Skin epidermis (tissue), 12 donors: ENCODE measurements around the gene CYP27B1.

Experiments
- H3K27ac ChIP-seq, 21 experiments: fragments of 200-600 bp; sonication (generic) in 11 of 21; one replicate each; pipeline ENCODE4 v1.5.0; 2020; ENCODE audit warnings: mild to moderate bottlenecking in 3 of 21, inconsistent platforms in 2 of 21, moderate library complexity in 2 of 21
- H3K4me3 ChIP-seq, 7 experiments: fragments of 200-600 bp; sonication (generic) in 2 of 7; one replicate each; pipeline ENCODE4 v1.5.0; 2020; ENCODE audit warnings: inconsistent platforms in 2 of 7, mild to moderate bottlenecking in 2 of 7, moderate library complexity in 1 of 7

Gene CYP27B1

GRCh38 chr12:57766464-57767304 is at the start of gene CYP27B1:
Gene CYP27B1, minus strand, starts transcription at chr12:57767078. Its CDS starts 37 bp downstream, at chr12:57767041.
- peak within 1 kb of the TSS; percentile 27 to 53 (median 31) for H3K4me3 ChIP-seq

GRCh38 chr12:57816001-57816854 is 49.4 kb upstream of the CYP27B1 start:
- peak overlapping the region in 8 of 21 experiments; percentile 8 to 68 (median 38) for H3K27ac ChIP-seq
- no peak overlapping the region for H3K4me3 ChIP-seq

More at GRCh38 chr12:57766464-57767304, at the start of gene CYP27B1:
- H3K27ac ChIP-seq = peak within 1 kb of the TSS in 1 of 21 experiments; percentile 69

GRCh38 chr12:57815177-57816000 is 48.5 kb upstream of the CYP27B1 start:
- no peak overlapping the region for H3K4me3 ChIP-seq
- peak overlapping the region in 2 of 21 experiments; percentile 17 to 44 for H3K27ac ChIP-seq

- Histone ChIP-seq H3K27ac (no peak overlapping the region), H3K4me3 (no peak overlapping the region)
These were observed 47.3 kb upstream of the CYP27B1 start for GRCh38 chr12:57813971-57814772.

- no peak overlapping the region for H3K4me3 ChIP-seq
- no peak overlapping the region for H3K27ac ChIP-seq
These were observed 46.5 kb upstream of the CYP27B1 start for GRCh38 chr12:57813111-57813970.

GRCh38 chr12:57811028-57811755 is 44.3 kb upstream of the CYP27B1 start:
- no peak overlapping the region for H3K4me3 ChIP-seq
- no peak overlapping the region for H3K27ac ChIP-seq

GRCh38 chr12:57810450-57810849 is 43.6 kb upstream of the CYP27B1 start:
- Histone ChIP-seq H3K4me3 (no peak overlapping the region), H3K27ac (no peak overlapping the region)

GRCh38 chr12:57809425-57809824 is 42.5 kb upstream of the CYP27B1 start:
- Histone ChIP-seq H3K27ac (no peak overlapping the region), H3K4me3 (no peak overlapping the region)

- Histone ChIP-seq H3K4me3 (no peak overlapping the region), H3K27ac (no peak overlapping the region)
These were observed 41.5 kb upstream of the CYP27B1 start for GRCh38 chr12:57808351-57808750.

- Histone ChIP-seq H3K4me3 (no peak overlapping the region), H3K27ac (no peak overlapping the region)
These were observed 40.4 kb upstream of the CYP27B1 start for GRCh38 chr12:57807285-57807684.

GRCh38 chr12:57806677-57807076 is 39.8 kb upstream of the CYP27B1 start:
- H3K4me3 ChIP-seq = no peak overlapping the region

GRCh38 chr12:57803319-57803893 is 36.5 kb upstream of the CYP27B1 start:
- Histone ChIP-seq H3K4me3 (no peak overlapping the region), H3K27ac (peak overlapping the region in 4 of 21 experiments; percentile 2 to 15 (median 10))

More at GRCh38 chr12:57806677-57807076, 39.8 kb upstream of the CYP27B1 start:
- H3K27ac ChIP-seq = no peak overlapping the region

GRCh38 chr12:57802607-57803006 is 35.7 kb upstream of the CYP27B1 start:
- Histone ChIP-seq H3K27ac (no peak overlapping the region), H3K4me3 (no peak overlapping the region)

- H3K4me3 ChIP-seq = no peak overlapping the region
- H3K27ac ChIP-seq = no peak overlapping the region
These were observed 34.1 kb upstream of the CYP27B1 start for GRCh38 chr12:57800965-57801364.

- Histone ChIP-seq H3K27ac (peak overlapping the region in 6 of 21 experiments; percentile 11 to 47 (median 29)), H3K4me3 (no peak overlapping the region)
These were observed 31.1 kb upstream of the CYP27B1 start for GRCh38 chr12:57797933-57798332.

- Histone ChIP-seq H3K27ac (peak overlapping the region in 3 of 21 experiments; percentile 26 to 35 (median 32)), H3K4me3 (no peak overlapping the region)
These were observed 30.1 kb upstream of the CYP27B1 start for GRCh38 chr12:57796996-57797395.

GRCh38 chr12:57795354-57795753 is 28.5 kb upstream of the CYP27B1 start:
- no peak overlapping the region for H3K4me3 ChIP-seq
- peak overlapping the region in 4 of 21 experiments; percentile 54 to 74 (median 70) for H3K27ac ChIP-seq
